GM19240 (cell line): ENCODE measurements around the gene YEATS2.
A peak's percentile ranks its signal among the peaks of the same experiment; 100 is the strongest.
"Not testable (repeated sequence)": the region's sequence is repeated elsewhere in the genome, so short reads cannot be mapped to it uniquely, and the experiment has no call there.

ENCODE experiments used
- DNase-seq: peaks from one replicate; pipeline ENCODE4 v3.0.0; 2011; ENCODE audit warnings: low spot score; ENCODE audit not compliant: insufficient read length

Gene YEATS2

DNA sequence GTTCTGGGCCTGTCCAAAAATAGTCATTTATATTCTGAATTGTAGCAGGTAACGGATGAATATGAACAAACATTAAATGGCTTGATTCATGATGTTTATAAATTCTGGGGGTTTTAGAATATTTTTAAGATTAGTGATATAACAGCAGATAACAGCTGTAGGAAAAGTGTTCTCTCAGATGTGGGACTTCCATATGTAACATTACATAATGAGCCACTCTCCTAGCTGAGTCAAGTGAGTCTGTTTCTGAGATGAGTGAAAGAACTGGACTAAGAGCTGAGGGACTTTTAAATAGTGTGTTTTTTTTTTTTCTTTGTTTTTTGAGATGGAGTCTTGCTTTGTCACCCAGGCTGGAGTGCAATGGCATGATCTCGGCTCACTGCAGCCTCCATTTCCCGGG lies 13.9 kb downstream of the YEATS2 start:
- no peak for DNase-seq

DNA sequence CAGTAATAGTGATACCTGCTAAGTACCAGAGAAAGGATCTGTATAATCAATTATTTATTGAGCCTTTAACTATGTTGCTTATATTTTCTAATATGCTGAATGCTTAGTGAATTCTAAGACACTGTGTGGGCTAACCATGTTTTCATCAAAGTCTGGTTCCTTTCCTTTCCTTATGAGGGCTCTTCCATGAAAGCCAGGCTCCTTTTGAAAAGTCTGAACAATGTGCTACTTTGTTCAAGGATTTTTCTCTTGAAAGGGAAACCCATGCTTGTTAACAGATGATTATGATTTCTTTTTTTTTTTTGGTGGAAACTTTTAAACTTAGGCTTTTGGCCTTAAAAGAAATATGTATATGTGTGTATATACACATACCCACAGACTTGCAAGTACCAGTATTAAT lies 17.0 kb downstream of the YEATS2 start:
- no peak for DNase-seq

DNA sequence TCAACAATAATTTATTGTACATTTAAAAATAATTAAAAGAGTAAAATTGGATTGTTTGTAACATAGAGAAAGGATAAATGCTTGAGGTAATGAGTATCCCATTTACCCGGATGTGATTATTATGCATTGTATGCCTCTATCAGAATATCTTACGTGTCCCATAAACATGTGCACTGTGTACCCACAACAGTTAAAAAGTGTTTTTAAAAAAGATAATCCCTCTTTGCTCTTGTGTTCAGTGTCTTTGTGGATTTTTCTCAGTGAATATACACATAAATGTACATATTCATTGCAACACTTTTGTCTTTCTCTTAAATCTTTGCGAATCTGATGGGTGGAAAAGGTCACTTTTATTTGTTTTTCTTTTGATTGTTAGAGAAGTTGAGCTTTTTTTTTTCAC lies 20.4 kb downstream of the YEATS2 start:
- DNase-seq: no peak

DNA sequence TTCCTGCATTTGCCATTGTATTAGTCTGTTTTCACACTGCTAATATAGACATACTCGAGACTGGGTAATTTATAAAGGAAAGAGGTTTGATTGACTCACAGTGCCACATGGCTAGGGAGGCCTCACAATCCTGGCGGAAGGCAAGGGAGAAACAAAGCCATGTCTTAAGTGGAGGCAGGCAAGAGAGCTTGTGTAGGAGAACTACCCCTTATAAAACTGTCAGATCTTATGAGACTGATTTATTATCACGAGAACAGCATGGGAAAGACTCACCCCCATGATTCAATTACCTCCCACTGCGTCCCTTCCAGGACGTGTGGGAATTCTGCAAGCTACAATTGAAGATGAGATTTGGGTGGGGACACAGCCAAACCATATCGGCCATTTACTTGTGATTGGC lies 27.8 kb downstream of the YEATS2 start:
- no peak for DNase-seq

DNA sequence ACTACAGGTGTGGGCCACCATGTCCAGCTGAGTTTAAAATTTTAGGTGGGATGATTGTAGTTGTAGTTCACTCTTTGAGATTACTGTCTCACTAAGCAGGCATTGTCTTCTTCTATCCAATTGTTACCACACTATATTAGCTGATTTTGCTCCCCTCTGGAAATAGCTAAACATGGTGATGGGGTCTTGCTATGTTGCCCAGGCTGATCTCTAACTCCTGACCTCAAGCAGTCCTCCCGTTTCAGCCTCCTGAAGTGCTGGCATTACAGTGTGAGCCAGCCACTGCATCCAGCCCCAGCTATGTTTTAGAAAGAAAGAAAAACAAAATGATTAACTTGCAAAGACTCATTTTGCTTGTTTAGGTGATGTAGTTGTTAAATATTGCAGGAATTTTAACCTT lies 30.6 kb downstream of the YEATS2 start:
- DNase-seq: no peak

GRCh38 chr3:183730361-183730760 lies 32.8 kb downstream of the YEATS2 start:
- no peak for DNase-seq

DNA sequence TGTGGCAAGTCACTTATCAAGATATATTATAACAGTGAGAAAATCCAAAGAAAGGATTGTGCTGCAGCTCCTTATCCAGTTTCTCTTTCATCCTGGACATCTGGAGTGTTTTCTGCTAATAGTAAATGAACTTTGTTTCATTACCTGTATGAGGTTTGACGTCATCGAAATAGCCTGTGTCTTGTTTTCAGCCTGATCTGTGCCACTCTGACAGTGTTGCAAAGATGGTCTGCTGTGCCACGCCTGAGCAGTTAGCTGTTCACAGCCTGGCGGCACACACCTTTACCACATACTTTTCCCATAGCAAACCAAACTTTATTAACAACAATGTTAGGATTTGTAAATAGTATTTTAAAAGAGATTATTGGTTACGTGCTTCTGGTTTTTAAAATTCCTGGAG lies 34.0 kb downstream of the YEATS2 start:
- no peak for DNase-seq

GRCh38 chr3:183733553-183733952 lies 36.0 kb downstream of the YEATS2 start:
- DNase-seq: no peak

GRCh38 chr3:183734750-183735494 lies 37.3 kb downstream of the YEATS2 start:
- no peak for DNase-seq

GRCh38 chr3:183737116-183737515 lies 39.5 kb downstream of the YEATS2 start:
- no peak for DNase-seq

DNA sequence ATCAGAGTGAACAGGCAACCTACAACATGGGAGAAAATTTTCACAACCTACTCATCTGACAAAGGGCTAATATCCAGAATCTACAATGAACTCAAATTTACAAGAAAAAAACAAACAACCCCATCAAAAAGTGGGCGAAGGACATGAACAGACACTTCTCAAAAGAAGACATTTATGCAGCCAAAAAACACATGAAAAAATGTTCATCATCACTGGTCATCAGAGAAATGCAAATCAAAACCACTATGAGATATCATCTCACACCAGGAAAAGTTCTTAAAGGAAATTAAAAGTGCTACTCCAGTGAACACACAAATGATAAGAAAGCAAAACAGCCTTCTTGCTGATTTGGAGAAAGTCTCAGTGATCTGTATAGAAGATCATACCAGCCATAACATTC lies 42.6 kb downstream of the YEATS2 start:
- DNase-seq: not testable (repeated sequence)

DNA sequence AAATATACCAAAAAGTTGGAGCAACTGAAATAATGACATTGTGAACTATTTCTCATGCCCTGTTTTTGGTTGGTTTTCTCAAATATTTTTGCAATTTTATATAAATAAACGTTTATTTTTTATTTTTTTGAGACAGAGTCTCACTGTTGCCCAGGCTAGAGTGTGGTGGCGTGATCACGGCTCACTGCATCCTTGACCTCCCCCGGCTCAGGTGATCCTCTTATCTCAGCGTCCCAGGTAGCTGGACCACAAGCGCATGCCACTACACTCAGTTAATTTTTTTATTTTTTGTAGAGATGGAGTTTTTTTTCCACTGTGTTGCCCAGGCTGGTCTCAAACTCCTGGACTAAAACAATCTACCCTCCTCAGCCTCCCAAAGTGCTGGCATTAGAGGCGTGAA lies 45.6 kb downstream of the YEATS2 start:
- DNase-seq: no peak

GRCh38 chr3:183745300-183746098 lies 47.9 kb downstream of the YEATS2 start:
- no peak for DNase-seq

DNA sequence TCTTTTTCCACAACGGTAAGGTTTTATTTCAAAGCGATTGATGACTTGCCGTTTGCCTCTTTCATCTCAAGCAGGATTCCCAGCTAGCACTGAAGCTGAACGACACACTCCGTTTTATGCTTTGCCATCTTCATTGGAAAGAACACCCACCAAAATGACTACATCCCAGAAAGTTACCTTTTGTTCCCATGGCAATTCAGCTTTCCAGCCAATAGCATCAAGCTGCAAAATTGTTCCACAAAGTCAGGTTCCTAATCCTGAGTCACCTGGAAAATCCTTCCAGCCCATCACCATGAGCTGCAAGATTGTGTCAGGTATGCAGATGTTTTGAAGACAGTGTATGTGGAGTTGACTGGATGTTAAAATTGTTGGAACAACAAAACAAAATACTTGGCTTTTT lies 56.5 kb downstream of the YEATS2 start:
- DNase-seq: no peak

GRCh38 chr3:183762304-183762703 lies 64.7 kb downstream of the YEATS2 start:
- DNase-seq: no peak

- DNase-seq: no peak
These were observed 67.5 kb downstream of the YEATS2 start for GRCh38 chr3:183764847-183765731.

DNA sequence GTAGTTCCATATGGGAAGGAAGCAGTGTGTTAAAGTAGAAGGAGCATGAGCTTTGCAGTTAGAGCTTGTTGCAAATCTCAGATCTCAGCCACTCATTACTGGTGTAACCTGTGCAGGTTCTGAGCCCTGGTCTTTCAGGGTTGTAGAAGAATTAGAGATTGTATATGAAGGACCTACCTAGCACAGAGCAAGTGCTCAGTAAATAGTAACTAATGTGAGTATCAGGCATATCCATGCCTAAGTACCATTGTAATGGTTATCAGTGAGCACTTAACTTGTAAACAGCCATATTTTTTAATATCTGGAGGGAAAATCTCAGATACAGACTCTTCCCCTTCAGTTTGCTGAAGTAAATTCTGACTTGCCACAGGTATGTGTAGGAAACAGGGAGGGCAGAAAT lies 68.5 kb downstream of the YEATS2 start:
- no peak for DNase-seq

DNA sequence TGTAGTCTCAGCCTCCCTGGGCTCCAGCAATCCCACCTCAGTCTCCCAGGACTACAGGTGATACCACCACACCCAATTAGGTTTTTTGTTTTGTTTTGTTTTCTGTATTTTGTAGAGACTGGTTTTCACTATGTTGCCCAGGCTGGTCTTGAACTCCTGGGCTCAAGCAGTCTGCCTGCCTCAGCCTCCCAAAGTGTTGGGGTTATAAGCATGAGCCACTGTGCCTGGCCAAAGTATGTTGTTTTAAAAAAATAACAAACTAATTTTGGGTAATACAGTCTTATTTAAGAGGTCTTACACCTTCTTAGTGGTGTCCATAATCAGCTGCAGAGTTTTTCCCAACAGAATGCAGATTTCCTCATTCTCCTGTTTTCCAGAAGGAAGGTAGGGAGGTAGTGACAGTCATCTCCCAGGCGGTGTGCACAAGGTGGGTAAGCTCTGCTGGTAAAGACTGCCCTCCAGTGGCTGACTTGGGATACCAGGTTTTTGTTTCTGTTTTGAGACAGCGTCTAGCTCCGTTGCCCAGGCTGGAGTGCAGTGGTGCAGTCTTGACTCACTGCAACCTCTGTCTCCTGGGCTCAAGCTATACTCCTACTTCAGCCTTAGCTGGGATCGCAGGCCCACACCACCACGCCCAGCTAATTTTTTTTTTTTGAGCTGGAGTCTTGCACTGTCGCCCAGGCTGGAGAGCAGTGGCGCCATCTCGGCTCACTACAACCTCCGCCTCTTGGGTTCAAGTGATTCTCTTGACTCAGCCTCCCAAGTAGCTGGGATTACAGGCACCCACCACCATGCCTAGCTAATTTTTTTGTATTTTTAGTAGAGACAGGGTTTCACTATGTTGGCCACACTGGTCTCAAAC lies 69.4 kb downstream of the YEATS2 start:
- DNase-seq: peak; percentile 59

DNA sequence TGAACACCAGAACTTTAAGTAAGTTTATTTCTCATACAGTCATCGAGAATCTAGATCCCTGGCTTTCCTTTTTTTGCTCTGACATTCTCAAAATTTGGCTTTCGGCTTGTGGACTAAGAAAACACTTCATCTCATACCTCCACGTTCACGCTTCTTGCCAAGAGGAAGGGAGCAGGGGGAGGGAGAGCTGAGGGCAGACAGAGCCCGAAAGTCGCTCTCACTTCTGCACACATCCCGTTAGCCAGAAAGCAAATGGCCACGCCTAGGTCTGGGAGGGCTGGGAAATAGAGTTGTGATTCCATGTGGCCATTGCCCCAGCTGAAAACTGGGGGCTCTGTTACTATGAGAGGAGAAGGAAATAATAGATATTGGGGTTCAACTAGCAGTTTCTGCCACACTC lies 70.5 kb downstream of the YEATS2 start:
- no peak for DNase-seq

- no peak for DNase-seq
These were observed 71.9 kb downstream of the YEATS2 start for GRCh38 chr3:183769453-183769852.

GRCh38 chr3:183774631-183775030 lies 77.0 kb downstream of the YEATS2 start:
- no peak for DNase-seq
